ENCODE results near the gene INSIG1. TPM values are rescaled to one million over a fixed set of nuclear protein-coding genes. Genes with fewer than 3 reads are reported as not detected.
A peak's percentile ranks its signal among the peaks of the same experiment; 100 is the strongest.

INSIG1 gene
- total and polyA plus RNA-seq, 2 donors = 38.1 to 72.2 TPM

DNA sequence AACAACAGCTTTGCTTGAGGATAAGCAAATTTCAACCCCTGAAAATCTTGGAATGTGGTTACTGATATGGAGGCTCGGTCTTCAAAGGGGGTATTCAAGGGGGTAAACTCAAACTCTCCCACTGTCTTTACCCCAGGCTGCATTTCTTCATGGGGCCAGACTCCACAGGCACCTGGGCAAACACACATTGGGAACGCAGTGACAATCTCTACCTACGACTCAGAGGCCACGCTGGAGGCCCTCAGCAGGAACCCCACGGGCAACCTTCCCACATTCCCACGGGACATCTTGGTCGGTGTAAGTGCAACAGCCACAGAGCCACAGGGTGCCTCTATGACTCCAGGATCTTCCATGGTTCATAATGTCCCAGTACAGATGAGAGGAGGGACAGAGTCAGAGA lies 2.2 kb upstream of the INSIG1 start:
- WGBS = 90% methylated on average over 7 of the region's 7 CpGs
- no peak overlapping the region for H3K27ac ChIP-seq (ENCODE audit: low read depth)
- no peak overlapping the region for H3K4me3 ChIP-seq (ENCODE audit: low read depth, low read length)
- H3K36me3 ChIP-seq (ENCODE audit: insufficient read depth) = no peaks in the 10 kb centered on the region
- no peak for DNase-seq (ENCODE audit: extremely low spot score)
- H3K4me1 ChIP-seq (ENCODE audit: insufficient read depth) = no peaks in the 10 kb centered on the region

GRCh38 chr7:155296006-155296787 lies 1.5 kb upstream of the INSIG1 start:
- 75% methylated on average over 18 of the region's 18 CpGs for WGBS

DNA sequence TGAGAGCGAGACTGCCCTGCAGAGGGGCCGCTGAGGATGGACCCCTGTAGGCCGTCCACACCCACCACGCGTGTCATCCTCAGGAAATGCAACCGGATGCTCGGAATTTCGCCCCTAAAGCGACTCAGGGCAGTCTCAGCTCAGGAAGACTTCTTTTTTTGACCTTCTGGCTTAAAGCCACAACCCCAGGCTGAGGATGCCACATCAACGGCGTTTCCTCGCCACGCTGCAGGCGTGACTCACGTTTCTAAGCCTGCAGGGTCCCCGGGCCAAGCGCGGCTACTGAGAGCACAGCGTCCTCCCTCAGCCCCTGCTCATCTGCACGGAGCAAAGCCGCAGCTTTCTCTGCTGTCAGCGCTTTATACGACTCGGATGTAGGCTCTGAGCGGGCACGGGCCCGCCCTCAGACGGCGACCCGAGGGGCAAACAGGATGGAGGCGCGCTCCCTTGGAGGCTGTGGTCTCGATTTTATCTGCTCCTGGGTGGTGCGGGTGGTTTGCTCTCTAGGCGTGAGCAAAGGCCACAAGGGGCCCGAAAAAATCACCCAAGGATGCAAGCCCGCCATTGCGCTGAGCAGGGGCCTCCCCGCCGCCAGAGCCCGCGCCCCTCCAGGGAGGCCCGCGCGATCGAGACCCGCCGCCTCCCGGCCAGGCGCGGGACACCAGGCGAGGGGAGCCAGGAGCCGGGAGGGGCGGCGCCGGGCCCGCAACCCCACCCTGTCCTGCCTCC lies 726 bp upstream of the INSIG1 start:
- no peak for DNase-seq (ENCODE audit: extremely low spot score)
- 2% methylated on average over 57 of the region's 57 CpGs for WGBS
- Histone ChIP-seq H3K36me3 (ENCODE audit: insufficient read depth) (no peaks in the 10 kb centered on the region), H3K27ac (ENCODE audit: low read depth) (peak overlapping the region; percentile 86), H3K4me1 (ENCODE audit: insufficient read depth) (no peaks in the 10 kb centered on the region), H3K4me3 (ENCODE audit: low read depth, low read length) (peak overlapping the region; percentile 57)

More at GRCh38 chr7:155296006-155296787, 1.5 kb upstream of the INSIG1 start:
- H3K4me3 ChIP-seq (ENCODE audit: low read depth, low read length) = no peak overlapping the region
- no peaks in the 10 kb centered on the region for H3K36me3 ChIP-seq (ENCODE audit: insufficient read depth)
- no peak for DNase-seq (ENCODE audit: extremely low spot score)
- H3K4me1 ChIP-seq (ENCODE audit: insufficient read depth) = no peaks in the 10 kb centered on the region
- no peak overlapping the region for H3K27ac ChIP-seq (ENCODE audit: low read depth)

GRCh38 chr7:155298288-155298833 lies 683 bp downstream of the INSIG1 start:
- Histone ChIP-seq H3K36me3 (ENCODE audit: insufficient read depth) (no peaks in the 10 kb centered on the region), H3K27ac (ENCODE audit: low read depth) (peak overlapping the region; percentile 85), H3K4me1 (ENCODE audit: insufficient read depth) (no peaks in the 10 kb centered on the region), H3K4me3 (ENCODE audit: low read depth, low read length) (peak overlapping the region; percentile 87)
- no peak for DNase-seq (ENCODE audit: extremely low spot score)
- WGBS = 1% methylated on average over 34 of the region's 34 CpGs

DNA sequence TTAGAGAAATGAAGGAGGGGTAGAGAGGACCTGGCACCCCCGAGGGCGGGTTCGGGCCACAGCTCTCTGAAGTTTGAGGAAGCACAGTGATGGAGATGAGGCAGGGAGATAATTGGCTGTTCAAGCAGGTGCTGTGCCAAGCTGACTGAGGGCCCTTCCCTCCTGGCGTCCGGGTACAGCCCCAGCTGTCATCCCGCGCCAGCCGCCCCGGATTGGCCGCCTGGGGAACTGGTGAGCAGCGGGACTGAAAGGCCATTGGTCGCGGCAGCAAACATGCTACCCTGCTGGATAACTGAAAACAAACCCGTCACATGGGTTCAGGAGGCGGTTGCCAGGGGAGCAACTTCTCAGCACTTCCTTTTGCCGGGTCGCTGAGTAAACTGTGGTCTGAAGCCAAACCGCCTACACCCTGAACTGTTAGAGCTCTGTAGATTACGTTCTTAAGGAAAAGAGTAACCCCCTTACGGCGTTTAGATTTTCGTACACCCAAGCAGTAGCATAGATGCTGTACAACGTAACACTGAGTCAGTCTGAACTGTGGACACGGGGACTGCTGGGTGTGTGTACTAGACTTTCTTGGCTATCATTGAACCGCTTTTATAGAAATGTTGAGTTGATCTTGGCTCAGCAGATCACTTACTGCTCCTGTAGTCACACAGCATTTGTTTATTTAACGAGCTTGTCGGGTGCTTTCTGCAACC lies 1.3 kb downstream of the INSIG1 start:
- under 1% methylated on average over 27 of the region's 27 CpGs for WGBS
- H3K27ac ChIP-seq (ENCODE audit: low read depth) = no peak overlapping the region
- no peaks in the 10 kb centered on the region for H3K4me1 ChIP-seq (ENCODE audit: insufficient read depth)
- no peaks in the 10 kb centered on the region for H3K36me3 ChIP-seq (ENCODE audit: insufficient read depth)
- DNase-seq (ENCODE audit: extremely low spot score) = peak; percentile 70
- peak overlapping the region; percentile 87 for H3K4me3 ChIP-seq (ENCODE audit: low read depth, low read length)

DNA sequence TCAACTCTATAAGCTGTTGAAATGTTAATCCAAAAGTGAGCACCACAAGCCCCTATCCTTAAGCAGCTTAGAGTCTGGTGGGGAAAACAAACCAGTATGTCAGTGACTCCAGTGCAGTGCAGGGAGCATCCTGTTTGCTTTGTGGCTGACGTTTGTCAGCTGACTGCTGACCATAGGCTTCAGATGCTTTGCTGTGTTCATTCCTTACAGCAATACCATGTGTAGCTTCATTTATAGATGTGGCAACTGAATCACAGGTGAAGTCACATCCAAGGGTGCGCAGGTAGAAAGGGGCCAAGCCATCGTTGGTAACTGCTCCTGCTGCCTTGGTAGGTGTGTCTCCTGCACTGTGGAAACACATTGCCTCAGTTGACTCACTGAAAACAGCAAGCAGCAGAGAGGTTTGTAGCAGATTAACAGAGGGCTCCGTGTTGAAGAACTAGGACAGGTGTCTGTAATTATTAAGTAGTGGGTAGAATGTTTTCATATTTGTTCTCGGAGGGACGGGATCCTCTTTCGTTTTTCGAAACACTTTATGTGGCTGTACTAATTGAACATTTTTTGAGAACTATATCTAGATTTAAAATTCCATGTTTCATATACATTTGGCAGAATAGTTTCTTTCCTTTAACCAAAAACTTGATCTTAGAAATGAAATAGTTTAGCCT lies 2.0 kb downstream of the INSIG1 start:
- DNase-seq (ENCODE audit: extremely low spot score) = no peak
- no peaks in the 10 kb centered on the region for H3K4me1 ChIP-seq (ENCODE audit: insufficient read depth)
- H3K4me3 ChIP-seq (ENCODE audit: low read depth, low read length) = no peak overlapping the region
- 53% methylated on average over 8 of the region's 8 CpGs for WGBS
- no peaks in the 10 kb centered on the region for H3K36me3 ChIP-seq (ENCODE audit: insufficient read depth)
- H3K27ac ChIP-seq (ENCODE audit: low read depth) = no peak overlapping the region

DNA sequence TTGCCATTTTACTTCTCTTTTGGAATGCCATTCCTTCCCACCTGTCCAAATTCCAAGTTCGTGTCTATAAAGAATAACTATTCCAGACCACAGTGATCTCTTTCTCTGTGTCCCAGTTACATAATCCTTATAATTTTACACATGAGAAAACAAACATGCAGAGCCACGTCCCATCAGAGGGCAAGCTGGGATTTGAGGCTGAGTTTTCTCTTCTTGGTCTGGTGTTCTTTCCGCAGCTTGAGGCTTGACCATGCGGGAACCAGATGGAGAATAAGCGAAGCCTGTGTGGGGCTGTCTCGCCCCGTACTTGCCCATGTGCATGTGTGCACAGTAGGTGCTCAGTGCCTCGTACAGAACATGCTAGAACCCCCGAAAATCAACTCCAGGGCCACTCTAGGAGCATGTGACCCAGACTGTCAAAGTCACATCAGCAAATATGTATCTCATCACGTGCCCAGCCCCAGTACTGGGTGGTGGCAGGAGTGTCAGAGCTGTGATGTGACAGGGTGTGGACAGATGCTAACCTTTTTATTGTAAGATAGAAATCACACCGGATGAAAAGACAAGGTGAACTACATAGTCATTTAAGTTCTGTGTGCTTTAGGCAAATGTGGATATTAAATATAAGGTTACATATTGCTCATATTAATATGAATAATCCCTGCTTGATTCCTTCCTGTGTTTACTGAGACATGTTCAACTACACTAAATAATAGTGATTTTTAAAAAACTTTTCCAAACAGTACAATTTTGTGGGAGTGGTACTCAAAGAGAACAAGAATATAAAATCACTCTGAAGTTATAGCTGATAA lies 3.2 kb downstream of the INSIG1 start:
- Histone ChIP-seq H3K36me3 (ENCODE audit: insufficient read depth) (no peaks in the 10 kb centered on the region), H3K4me1 (ENCODE audit: insufficient read depth) (no peaks in the 10 kb centered on the region), H3K4me3 (ENCODE audit: low read depth, low read length) (no peak overlapping the region), H3K27ac (ENCODE audit: low read depth) (no peak overlapping the region)
- DNase-seq (ENCODE audit: extremely low spot score) = no peak
- WGBS = 68% methylated on average over 11 of the region's 11 CpGs

DNA sequence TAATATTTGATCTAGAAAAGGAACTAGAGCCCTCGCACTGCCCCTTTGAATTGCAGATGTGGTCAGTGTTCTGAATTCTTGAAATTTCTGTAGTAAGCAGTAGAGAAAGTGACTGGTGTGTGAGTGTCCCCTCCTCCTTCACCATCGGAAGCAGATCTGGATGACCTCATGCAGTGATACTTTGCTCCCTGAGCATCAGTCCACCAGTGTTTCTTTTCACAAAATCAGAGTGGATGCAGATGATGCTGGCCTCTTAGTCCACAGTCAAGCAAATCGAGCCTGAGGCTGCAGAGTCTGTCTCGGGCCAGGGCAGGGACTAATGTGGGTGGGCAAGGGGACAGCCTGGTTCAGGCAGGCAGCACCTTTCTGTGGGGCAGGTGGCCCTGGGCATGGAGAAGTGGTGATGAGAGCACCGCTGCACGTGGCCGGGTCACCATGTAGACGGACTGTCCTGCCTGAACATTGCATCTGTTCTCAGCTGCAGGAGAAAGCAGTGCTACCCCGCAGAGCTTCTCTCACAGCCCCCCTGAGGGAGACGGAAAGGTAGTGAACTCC lies 5.4 kb downstream of the INSIG1 start:
- Histone ChIP-seq H3K4me3 (ENCODE audit: low read depth, low read length) (no peak overlapping the region), H3K27ac (ENCODE audit: low read depth) (no peak overlapping the region), H3K4me1 (ENCODE audit: insufficient read depth) (no peaks in the 10 kb centered on the region), H3K36me3 (ENCODE audit: insufficient read depth) (no peaks in the 10 kb centered on the region)
- 80% methylated on average over 10 of the region's 10 CpGs for WGBS
- DNase-seq (ENCODE audit: extremely low spot score) = no peak

DNA sequence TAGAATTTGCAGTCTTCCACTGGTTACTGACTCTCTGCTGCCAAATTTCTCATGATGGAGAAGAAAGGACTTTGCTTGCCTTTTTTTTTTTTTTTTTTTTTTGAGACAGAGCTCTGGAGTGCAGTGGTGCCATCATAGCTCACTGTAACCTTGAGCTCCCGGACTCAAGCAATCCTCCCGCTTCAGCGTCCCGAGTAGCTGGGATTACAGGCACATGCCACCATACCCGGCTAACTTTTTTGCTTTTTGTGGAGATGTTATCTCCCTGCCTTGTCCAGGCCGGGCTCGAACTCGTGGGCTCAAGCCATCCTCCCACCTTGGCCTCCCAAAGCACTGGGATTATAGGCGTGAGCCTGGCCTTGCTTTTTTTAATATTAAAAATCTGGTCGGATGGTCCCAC lies 6.2 kb downstream of the INSIG1 start:
- H3K27ac ChIP-seq (ENCODE audit: low read depth) = no peak overlapping the region
- WGBS = 96% methylated on average over 10 of the region's 10 CpGs
- H3K4me3 ChIP-seq (ENCODE audit: low read depth, low read length) = no peak overlapping the region
- DNase-seq (ENCODE audit: extremely low spot score) = no peak
- H3K36me3 ChIP-seq (ENCODE audit: insufficient read depth) = no peaks in the 10 kb centered on the region
- H3K4me1 ChIP-seq (ENCODE audit: insufficient read depth) = no peaks in the 10 kb centered on the region

- 92% methylated on average over 9 of the region's 9 CpGs for WGBS
- Histone ChIP-seq H3K27ac (ENCODE audit: low read depth) (no peak overlapping the region), H3K4me1 (ENCODE audit: insufficient read depth) (no peaks in the 10 kb centered on the region), H3K36me3 (ENCODE audit: insufficient read depth) (no peaks in the 10 kb centered on the region), H3K4me3 (ENCODE audit: low read depth, low read length) (no peak overlapping the region)
- DNase-seq (ENCODE audit: extremely low spot score) = no peak
These were observed 7.7 kb downstream of the INSIG1 start for GRCh38 chr7:155305231-155305904.

- no peaks in the 10 kb centered on the region for H3K4me1 ChIP-seq (ENCODE audit: insufficient read depth)
- H3K27ac ChIP-seq (ENCODE audit: low read depth) = no peak overlapping the region
- H3K36me3 ChIP-seq (ENCODE audit: insufficient read depth) = no peaks in the 10 kb centered on the region
- H3K4me3 ChIP-seq (ENCODE audit: low read depth, low read length) = no peak overlapping the region
- WGBS = 85% methylated on average over 15 of the region's 15 CpGs
- DNase-seq (ENCODE audit: extremely low spot score) = no peak
These were observed 9.2 kb downstream of the INSIG1 start for GRCh38 chr7:155306673-155307470.

Data from urinary bladder (tissue), 4 donors.